ENCODE measurements around the gene INSL3.

DNA sequence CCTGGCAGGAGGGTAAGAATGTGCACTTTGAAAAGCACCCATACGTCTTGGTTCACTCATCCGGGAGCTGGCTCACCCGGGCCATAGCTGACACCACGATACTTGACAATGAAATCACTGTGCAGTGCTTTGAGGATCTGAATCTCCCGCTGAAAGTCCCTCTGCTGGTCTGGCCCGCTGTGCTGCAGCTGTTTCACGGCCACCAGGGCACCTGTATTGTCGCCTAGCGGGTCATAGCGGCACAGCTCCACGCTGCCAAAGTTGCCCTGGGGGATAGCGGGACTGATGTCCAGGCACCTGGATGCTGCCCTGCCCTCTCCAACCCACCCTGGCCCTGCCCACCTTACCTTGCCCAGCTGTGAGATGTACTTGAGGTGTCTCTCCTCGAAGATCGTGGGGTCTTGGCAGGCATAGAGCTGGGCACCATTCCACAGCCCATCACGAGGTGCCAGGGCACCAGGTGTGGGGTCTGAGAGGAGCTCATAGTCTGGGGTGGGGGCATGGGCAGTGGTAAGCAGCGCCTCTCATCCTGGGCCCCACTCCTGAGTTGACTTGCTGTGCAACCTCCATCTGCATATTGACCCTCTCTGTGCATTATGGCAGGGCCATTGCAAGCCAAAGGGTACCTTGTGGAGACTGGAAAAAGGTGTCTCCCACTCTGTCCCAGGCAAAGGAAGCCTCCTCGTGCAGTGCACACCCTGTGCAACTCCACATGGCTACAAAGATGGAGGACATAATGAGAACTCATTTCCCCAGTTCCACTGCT, 11.3 kb upstream of the INSL3 start:
- TF ChIP-seq, protein P1, sequence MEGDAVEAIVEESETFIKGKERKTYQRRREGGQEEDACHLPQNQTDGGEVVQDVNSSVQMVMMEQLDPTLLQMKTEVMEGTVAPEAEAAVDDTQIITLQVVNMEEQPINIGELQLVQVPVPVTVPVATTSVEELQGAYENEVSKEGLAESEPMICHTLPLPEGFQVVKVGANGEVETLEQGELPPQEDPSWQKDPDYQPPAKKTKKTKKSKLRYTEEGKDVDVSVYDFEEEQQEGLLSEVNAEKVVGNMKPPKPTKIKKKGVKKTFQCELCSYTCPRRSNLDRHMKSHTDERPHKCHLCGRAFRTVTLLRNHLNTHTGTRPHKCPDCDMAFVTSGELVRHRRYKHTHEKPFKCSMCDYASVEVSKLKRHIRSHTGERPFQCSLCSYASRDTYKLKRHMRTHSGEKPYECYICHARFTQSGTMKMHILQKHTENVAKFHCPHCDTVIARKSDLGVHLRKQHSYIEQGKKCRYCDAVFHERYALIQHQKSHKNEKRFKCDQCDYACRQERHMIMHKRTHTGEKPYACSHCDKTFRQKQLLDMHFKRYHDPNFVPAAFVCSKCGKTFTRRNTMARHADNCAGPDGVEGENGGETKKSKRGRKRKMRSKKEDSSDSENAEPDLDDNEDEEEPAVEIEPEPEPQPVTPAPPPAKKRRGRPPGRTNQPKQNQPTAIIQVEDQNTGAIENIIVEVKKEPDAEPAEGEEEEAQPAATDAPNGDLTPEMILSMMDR (IDR thresholded peaks at IDR 0.05) = no peak
- no peak for TF ChIP-seq EZH2phosphoT487 (IDR thresholded peaks at IDR 0.05)
- TF ChIP-seq EZH2 (IDR thresholded peaks at IDR 0.05) = no peak

Data from neural progenitor cell (in vitro differentiated cells).